VCaP (cell line): Measurements from ENCODE around the gene PTPN4.

ENCODE experiments used
- H3K27ac ChIP-seq: fragments of 450-650 bp; 2 replicates; pipeline ENCODE4 v1.5.1; 2017
- TF ChIP-seq, protein P1 (sequence below): fragments of 450-650 bp; conservative IDR thresholded peaks from 2 replicates; pipeline ENCODE4 v1.5.1; 2017; ENCODE audit warnings: mild to moderate bottlenecking, moderate library complexity

The PTPN4 gene

GRCh38 chr2:119846021-119846420 is 86.3 kb downstream of the PTPN4 start:
- TF ChIP-seq, protein P1, sequence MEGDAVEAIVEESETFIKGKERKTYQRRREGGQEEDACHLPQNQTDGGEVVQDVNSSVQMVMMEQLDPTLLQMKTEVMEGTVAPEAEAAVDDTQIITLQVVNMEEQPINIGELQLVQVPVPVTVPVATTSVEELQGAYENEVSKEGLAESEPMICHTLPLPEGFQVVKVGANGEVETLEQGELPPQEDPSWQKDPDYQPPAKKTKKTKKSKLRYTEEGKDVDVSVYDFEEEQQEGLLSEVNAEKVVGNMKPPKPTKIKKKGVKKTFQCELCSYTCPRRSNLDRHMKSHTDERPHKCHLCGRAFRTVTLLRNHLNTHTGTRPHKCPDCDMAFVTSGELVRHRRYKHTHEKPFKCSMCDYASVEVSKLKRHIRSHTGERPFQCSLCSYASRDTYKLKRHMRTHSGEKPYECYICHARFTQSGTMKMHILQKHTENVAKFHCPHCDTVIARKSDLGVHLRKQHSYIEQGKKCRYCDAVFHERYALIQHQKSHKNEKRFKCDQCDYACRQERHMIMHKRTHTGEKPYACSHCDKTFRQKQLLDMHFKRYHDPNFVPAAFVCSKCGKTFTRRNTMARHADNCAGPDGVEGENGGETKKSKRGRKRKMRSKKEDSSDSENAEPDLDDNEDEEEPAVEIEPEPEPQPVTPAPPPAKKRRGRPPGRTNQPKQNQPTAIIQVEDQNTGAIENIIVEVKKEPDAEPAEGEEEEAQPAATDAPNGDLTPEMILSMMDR = no peak
- H3K27ac ChIP-seq = no peak overlapping the region

DNA sequence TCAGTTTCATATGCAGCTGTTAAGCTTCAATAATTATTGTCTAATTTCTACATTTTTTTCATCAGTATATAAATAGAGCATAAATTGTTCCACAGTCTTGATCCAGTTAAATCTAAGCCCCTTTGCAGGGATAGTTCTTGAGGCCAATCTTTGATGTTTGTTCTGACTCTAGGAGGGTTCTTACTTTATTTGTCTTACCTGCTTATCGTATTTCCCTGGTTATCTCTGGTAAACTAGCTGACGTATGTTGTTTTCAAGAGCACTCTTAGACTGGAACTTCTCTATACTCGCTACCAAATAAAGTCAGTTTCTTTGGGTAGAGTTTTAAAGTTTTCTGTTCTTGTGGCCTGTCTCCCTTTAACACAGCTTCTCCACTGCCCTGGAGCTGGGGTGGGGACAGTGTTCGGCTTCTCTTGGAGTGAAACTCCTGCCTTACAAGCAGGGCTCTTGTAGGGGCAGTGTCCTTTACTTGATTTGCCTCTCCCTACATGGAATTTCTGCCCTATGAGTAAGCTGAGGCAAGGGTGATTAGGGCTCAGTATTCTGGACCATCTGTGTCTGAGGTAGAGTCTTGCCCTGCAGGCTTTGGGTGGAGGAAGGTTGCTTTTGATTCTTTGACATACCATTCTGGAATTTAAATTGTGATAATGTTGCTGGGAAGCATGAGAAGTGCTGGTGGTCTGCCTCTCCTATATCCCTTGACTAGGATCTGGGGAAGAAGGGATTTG is 90.3 kb downstream of the PTPN4 start:
- TF ChIP-seq, protein P1 = no peak
- H3K27ac ChIP-seq = no peak overlapping the region; the same call in 1 of the 2 replicates

DNA sequence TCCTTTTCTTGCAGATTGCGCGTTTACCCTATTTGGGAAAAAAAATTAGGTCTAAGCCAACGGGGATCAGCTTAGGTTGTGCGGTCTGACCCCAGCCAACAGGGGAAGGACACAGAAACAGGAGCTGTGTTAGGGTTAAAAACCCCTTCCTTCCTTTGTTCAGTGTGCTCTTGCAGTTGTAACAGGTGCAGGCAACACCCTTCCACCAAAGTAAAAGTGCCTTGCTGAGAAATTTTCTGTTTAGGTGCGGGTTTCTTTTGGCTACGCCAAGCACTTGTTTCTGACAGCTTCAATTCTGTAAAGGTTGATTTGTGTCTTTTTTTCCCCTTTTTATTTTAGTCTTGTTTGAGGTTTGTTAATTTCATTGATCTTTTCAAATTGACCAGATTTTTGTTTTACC is 92.5 kb downstream of the PTPN4 start:
- H3K27ac ChIP-seq = no peak overlapping the region
- TF ChIP-seq, protein P1 = no peak

DNA sequence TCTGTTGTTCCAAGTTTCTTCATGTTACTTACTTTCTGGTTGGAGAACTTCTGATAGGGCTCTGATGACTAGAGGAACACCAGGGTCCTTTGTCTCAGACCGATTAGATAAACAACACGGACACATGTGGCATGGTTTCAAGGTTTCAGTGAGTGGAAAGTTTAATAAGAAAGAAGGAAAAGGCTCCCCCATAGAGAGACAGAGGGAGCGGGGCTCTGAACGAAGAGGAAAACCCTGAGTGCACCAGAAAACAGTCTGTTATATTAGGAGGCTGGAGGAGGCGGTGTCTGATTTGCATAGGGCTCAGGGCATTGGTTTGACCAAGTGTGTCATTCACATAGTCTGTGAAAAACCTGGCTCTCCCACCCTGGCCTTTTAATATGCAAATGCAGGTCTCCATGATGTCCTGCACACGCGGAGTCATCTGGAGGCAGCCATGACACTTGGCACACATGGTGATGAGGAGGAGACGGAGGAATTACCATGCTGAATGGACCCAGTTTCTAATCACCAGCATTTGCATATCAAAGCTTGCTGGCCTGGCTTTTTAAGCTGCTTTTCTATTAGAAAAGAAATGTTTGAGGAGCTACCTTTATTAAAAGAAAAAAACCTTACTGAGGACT is 94.2 kb downstream of the PTPN4 start:
- H3K27ac ChIP-seq = no peak overlapping the region
- TF ChIP-seq, protein P1 = no peak

DNA sequence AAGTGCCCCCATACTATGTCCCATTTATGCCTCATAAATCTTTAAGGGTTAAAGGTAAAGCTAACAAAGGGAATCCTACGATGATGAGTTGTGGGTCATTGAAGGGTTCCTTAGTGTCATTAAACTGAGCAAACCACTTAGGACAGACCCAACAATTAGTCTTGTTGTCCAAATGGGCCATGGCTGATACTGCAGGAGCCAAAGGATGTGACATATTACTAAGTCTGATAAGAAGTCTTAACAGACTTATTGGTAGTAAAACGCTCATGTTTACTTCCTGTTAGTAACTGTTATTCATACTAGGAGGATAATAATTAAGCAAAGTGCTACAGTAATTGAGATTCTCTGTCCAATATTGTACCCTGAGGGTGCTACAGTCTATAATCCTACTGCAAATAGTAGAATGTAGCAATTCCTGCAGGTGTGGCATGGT is 96.8 kb downstream of the PTPN4 start:
- H3K27ac ChIP-seq = no peak overlapping the region

DNA sequence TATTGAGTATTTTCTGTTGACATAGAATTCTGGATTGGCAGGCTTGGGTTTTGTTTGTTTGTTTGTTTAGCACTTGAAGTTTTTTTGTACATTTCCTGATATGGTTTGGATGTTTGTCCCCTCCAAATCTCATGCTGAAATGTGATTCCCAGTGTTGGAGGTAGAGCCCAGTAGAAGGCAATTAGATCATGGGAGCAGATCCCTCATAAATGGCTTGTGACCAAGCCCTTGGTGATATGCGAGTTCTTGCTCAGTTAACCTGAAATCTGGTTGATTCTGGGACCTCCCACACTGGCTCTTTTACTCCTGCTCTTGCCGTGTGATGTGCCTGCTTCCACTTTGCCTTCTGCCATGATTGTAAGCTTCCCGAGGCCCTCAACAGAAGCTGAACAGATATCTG is 98.0 kb downstream of the PTPN4 start:
- TF ChIP-seq, protein P1 = no peak
- no peak overlapping the region for H3K27ac ChIP-seq

More for the DNA sequence above, 96.8 kb downstream of the PTPN4 start:
- TF ChIP-seq, protein P1 = no peak

- TF ChIP-seq, protein P1 = no peak
- H3K27ac ChIP-seq = no peak overlapping the region
Observed at GRCh38 chr2:119859528-119859927, 99.8 kb downstream of the PTPN4 start.
